Measurements from ENCODE around the gene CNKSR1.
A peak's percentile ranks its signal among the peaks of the same experiment; 100 is the strongest.

Gene CNKSR1

GRCh38 chr1:26160527-26161414 is 16.5 kb upstream of the CNKSR1 start:
- no peak for DNase-seq (ENCODE audit: low read depth)

GRCh38 chr1:26161415-26162219 is 15.7 kb upstream of the CNKSR1 start:
- no peak for DNase-seq (ENCODE audit: low read depth)

- DNase-seq (ENCODE audit: low read depth), result no peak
Observed at GRCh38 chr1:26162220-26162709, 15.0 kb upstream of the CNKSR1 start.

GRCh38 chr1:26163684-26164035 is 13.6 kb upstream of the CNKSR1 start:
- DNase-seq (ENCODE audit: low read depth), result no peak

- DNase-seq (ENCODE audit: low read depth), result no peak
Observed at GRCh38 chr1:26164036-26164860, 13.0 kb upstream of the CNKSR1 start.

- no peak for DNase-seq (ENCODE audit: low read depth)
Observed at GRCh38 chr1:26164861-26165842, 12.1 kb upstream of the CNKSR1 start.

- no peak for DNase-seq (ENCODE audit: low read depth)
Observed at GRCh38 chr1:26166719-26167281, 10.5 kb upstream of the CNKSR1 start.

GRCh38 chr1:26168410-26169197 is 8.7 kb upstream of the CNKSR1 start, which contains the start of gene C1orf232:
Gene C1orf232 (minus strand): TSS chr1:26168963. CDS start chr1:26168499, 464 bp downstream.
- DNase-seq (ENCODE audit: low read depth), result no peak

- no peak for DNase-seq (ENCODE audit: low read depth)
Observed at GRCh38 chr1:26169198-26169554, 8.1 kb upstream of the CNKSR1 start.

GRCh38 chr1:26169669-26170471 is 7.4 kb upstream of the CNKSR1 start, which contains the start of gene ZNF593:
Gene ZNF593 (plus strand): TSS chr1:26169908. CDS start chr1:26169984, 76 bp downstream.
- peak; percentile 81 for DNase-seq (ENCODE audit: low read depth)

GRCh38 chr1:26170472-26170821 is 6.8 kb upstream of the CNKSR1 start:
- DNase-seq (ENCODE audit: low read depth), result no peak

- DNase-seq (ENCODE audit: low read depth), result no peak
Observed at GRCh38 chr1:26171084-26172072, 5.9 kb upstream of the CNKSR1 start, which contains the start of gene ZNF593OS. Gene ZNF593OS (minus strand): TSS chr1:26171832. CDS start chr1:26171661, 171 bp downstream.

GRCh38 chr1:26175346-26175745 is 1.9 kb upstream of the CNKSR1 start:
- no peak for DNase-seq (ENCODE audit: low read depth)

GRCh38 chr1:26180010-26180506 is 2.8 kb downstream of the CNKSR1 start:
- no peak for DNase-seq (ENCODE audit: low read depth)

- DNase-seq (ENCODE audit: low read depth), result no peak
Observed at GRCh38 chr1:26181586-26182382, 4.5 kb downstream of the CNKSR1 start.

GRCh38 chr1:26182383-26182696 is 5.0 kb downstream of the CNKSR1 start:
- DNase-seq (ENCODE audit: low read depth), result no peak

- DNase-seq (ENCODE audit: low read depth), result no peak
Observed at GRCh38 chr1:26184086-26184485, 6.8 kb downstream of the CNKSR1 start.

All from fibroblast of the conjunctiva (primary cell).